ENCODE measurements around the gene CORO2B.
"Not testable (repeated sequence)": the region's sequence is repeated elsewhere in the genome, so short reads cannot be mapped to it uniquely, and the experiment has no call there.

The CORO2B gene

GRCh38 chr15:68755731-68756130 is 176.9 kb downstream of the CORO2B start:
- CTCF ChIA-PET = interaction anchor here (1.4 kb wide), 1 partner anchor 80 kb away, joined by 5 read pairs; no protein-coding TSS in a partner anchor
- no peak for DNase-seq (ENCODE audit: extremely low spot score)
- POLR2A ChIA-PET = no interaction called here
- TF ChIP-seq CTCF (IDR thresholded peaks at IDR 0.05; ENCODE audit: control extremely low read depth, extremely low read depth, low read depth, missing control alignments) = no peak

GRCh38 chr15:68759982-68760579 is 181.3 kb downstream of the CORO2B start:
- CTCF ChIA-PET = interaction anchor here (1.0 kb wide), 1 partner anchor 54 kb away, joined by 3 read pairs; no protein-coding TSS in a partner anchor
- POLR2A ChIA-PET = not testable (repeated sequence)

GRCh38 chr15:68763063-68763462 is 184.3 kb downstream of the CORO2B start:
- no peak for DNase-seq (ENCODE audit: extremely low spot score)
- TF ChIP-seq CTCF (IDR thresholded peaks at IDR 0.05; ENCODE audit: control extremely low read depth, extremely low read depth, low read depth, missing control alignments) = no peak
- ChIA-PET POLR2A (no interaction called here), CTCF (interaction anchor here (1.3 to 1.7 kb wide), 3 partner anchors 8 to 105 kb away, joined by 3 to 4 read pairs (median 3); no protein-coding TSS in a partner anchor)

More at GRCh38 chr15:68759982-68760579, 181.3 kb downstream of the CORO2B start:
- DNase-seq (ENCODE audit: extremely low spot score) = not testable (repeated sequence)

- ChIA-PET CTCF (no interaction called here), POLR2A (no interaction called here)
- TF ChIP-seq CTCF (IDR thresholded peaks at IDR 0.05; ENCODE audit: control extremely low read depth, extremely low read depth, low read depth, missing control alignments) = no peak
- no peak for DNase-seq (ENCODE audit: extremely low spot score)
These were observed 185.3 kb downstream of the CORO2B start for GRCh38 chr15:68764090-68764489.

GRCh38 chr15:68765602-68766368 is 187.0 kb downstream of the CORO2B start:
- TF ChIP-seq CTCF (IDR thresholded peaks at IDR 0.05; ENCODE audit: control extremely low read depth, extremely low read depth, low read depth, missing control alignments) = no peak
- ChIA-PET CTCF (no interaction called here), POLR2A (no interaction called here)
- DNase-seq (ENCODE audit: extremely low spot score) = no peak

- CTCF ChIA-PET = interaction anchor here (1.5 kb wide), 1 partner anchor 108 kb away, joined by 3 read pairs; no protein-coding TSS in a partner anchor
- no peak for TF ChIP-seq CTCF (IDR thresholded peaks at IDR 0.05; ENCODE audit: control extremely low read depth, extremely low read depth, low read depth, missing control alignments)
- no peak for DNase-seq (ENCODE audit: extremely low spot score)
- POLR2A ChIA-PET = no interaction called here
These were observed 189.0 kb downstream of the CORO2B start for GRCh38 chr15:68767833-68768232.

- ChIA-PET POLR2A (no interaction called here), CTCF (interaction anchor here (1.5 to 1.7 kb wide), 2 partner anchors 16 to 108 kb away, joined by 3 to 4 read pairs; no protein-coding TSS in a partner anchor)
- DNase-seq (ENCODE audit: extremely low spot score) = no peak
- TF ChIP-seq CTCF (IDR thresholded peaks at IDR 0.05; ENCODE audit: control extremely low read depth, extremely low read depth, low read depth, missing control alignments) = no peak
These were observed 189.5 kb downstream of the CORO2B start for GRCh38 chr15:68768321-68768720.

All from GM10248 (cell line).